ENCODE results near the gene TNS1.

GRCh38 chr2:217776631-217777030 is 226.2 kb downstream of the TNS1 start:
- TF ChIP-seq, protein P1, sequence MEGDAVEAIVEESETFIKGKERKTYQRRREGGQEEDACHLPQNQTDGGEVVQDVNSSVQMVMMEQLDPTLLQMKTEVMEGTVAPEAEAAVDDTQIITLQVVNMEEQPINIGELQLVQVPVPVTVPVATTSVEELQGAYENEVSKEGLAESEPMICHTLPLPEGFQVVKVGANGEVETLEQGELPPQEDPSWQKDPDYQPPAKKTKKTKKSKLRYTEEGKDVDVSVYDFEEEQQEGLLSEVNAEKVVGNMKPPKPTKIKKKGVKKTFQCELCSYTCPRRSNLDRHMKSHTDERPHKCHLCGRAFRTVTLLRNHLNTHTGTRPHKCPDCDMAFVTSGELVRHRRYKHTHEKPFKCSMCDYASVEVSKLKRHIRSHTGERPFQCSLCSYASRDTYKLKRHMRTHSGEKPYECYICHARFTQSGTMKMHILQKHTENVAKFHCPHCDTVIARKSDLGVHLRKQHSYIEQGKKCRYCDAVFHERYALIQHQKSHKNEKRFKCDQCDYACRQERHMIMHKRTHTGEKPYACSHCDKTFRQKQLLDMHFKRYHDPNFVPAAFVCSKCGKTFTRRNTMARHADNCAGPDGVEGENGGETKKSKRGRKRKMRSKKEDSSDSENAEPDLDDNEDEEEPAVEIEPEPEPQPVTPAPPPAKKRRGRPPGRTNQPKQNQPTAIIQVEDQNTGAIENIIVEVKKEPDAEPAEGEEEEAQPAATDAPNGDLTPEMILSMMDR (IDR thresholded peaks at IDR 0.05) = no peak
- TF ChIP-seq POLR2A (IDR thresholded peaks at IDR 0.05) = no peak

Measured in lower leg skin (tissue), 3 donors.